ENCODE results near the gene ACO1.

ACO1 gene

DNA sequence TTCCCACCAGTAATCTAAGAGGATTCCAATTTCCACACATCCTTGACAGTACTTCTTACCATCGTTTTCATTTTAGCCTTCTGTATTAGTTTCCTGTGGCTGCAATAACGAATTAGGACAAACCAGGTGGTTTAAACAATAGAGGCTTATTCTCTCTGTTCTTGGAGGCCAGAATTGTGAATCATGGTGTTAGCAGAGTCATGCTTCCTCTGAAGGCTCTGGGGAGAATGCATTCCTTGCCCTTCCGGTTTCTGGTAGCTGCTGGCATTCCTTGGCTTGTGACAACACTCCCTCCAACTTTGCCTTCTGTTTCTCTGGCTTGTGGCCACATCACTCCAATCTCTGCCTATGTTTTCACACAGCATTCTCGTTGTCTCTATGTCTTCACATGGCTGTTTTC is 118.0 kb downstream of the ACO1 start:
- no peak for DNase-seq

DNA sequence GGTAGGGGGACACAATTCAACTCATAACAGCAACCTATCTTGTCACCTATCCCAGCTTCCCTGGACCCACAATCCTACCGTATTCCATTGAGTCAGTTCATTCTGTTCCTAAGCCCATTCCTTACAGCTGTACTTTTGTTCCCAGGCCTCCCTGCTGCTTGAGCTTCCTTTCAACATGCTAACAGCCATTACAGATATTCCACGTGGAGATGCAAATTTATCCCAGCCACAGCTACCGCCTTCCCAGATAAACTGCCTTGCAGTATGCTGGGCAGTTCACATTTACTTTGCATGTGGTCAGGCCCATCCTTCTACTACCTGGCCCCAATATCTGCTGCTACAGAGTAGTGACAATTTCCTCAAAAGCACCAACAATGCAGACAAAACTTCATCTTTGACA is 118.6 kb downstream of the ACO1 start:
- DNase-seq, result no peak
